Neural crest cell (in vitro differentiated cells): ENCODE measurements around the gene ANKMY2. TPM values are rescaled to one million over a fixed set of nuclear protein-coding genes. Genes with fewer than 3 reads are reported as not detected.

Experiments
- DNase-seq: peaks from one replicate; pipeline ENCODE4 v3.0.0; 2021; ENCODE audit warnings: low read depth, mixed read lengths, low spot score
- H3K27ac Mint-ChIP-seq: one replicate; pipeline ENCODE4 v1.8.0; 2021; ENCODE audit warnings: mild to moderate bottlenecking, mixed read lengths; ENCODE audit not compliant: unreplicated experiment
- H3K27me3 Mint-ChIP-seq: 2 replicates; pipeline ENCODE4 v1.8.0; 2021; ENCODE audit warnings: low read depth, mild to moderate bottlenecking, mixed read lengths
- H3K36me3 Mint-ChIP-seq: 2 replicates; pipeline ENCODE4 v1.8.0; 2021; ENCODE audit warnings: low read depth, mild to moderate bottlenecking, mixed read lengths
- H3K4me1 Mint-ChIP-seq: 2 replicates; pipeline ENCODE4 v1.8.0; 2021; ENCODE audit warnings: mixed read lengths
- H3K4me3 Mint-ChIP-seq: one replicate; pipeline ENCODE4 v1.8.0; 2021; ENCODE audit warnings: mild to moderate bottlenecking, mixed read lengths
- H3K9me3 Mint-ChIP-seq: 2 replicates; pipeline ENCODE4 v1.8.0; 2021; ENCODE audit warnings: mixed read lengths
- CTCF ChIP-seq: fragments of 200-600 bp; sonication (generic); conservative IDR thresholded peaks from 2 replicates; pipeline ENCODE4 v1.5.0; 2021; ENCODE audit warnings: antibody characterized with exemption, mild to moderate bottlenecking
- total RNA-seq: library from RNA; stranded (reverse); gene quantifications from 2 replicates; pipeline ENCODE4 v1.2.1, GENCODE V29; 2021

The ANKMY2 gene
- total RNA-seq, 1 donor from 2014 or later = 24.7 TPM

- TF ChIP-seq CTCF = no peak
- Mint-ChIP-seq H3K36me3 (no peaks in the 10 kb centered on the region), H3K27ac (no peak overlapping the region), H3K4me1 (no peaks in the 10 kb centered on the region), H3K9me3 (no peaks in the 10 kb centered on the region), H3K4me3 (no peak overlapping the region), H3K27me3 (no peaks in the 10 kb centered on the region)
- no peak for DNase-seq
These were observed 94.9 kb downstream of the ANKMY2 start for GRCh38 chr7:16550671-16551070.

Other genes starting within 250 kb of the ANKMY2 start
- gene CRPPA, start 224.2 kb downstream of the ANKMY2 start, total RNA-seq = 4.0 and 4.8 TPM in 2 replicates
- 1.2 and 1.4 TPM in 2 replicates for gene SOSTDC1, start 180.0 kb downstream of the ANKMY2 start, total RNA-seq
- gene LRRC72, start 118.9 kb downstream of the ANKMY2 start, total RNA-seq = not detected in 2 replicates
- gene BZW2, start 427 bp upstream of the ANKMY2 start, total RNA-seq = 98.2 and 108 TPM in 2 replicates
- gene TSPAN13, start 108.0 kb upstream of the ANKMY2 start, total RNA-seq = 36.7 and 37.3 TPM in 2 replicates
- not detected in 2 replicates for gene AGR2, start 159.2 kb upstream of the ANKMY2 start, total RNA-seq
- not detected in 2 replicates for gene AGR3, start 236.2 kb upstream of the ANKMY2 start, total RNA-seq